B cell (primary cell): ENCODE measurements around the gene TAF1B. TPM values are rescaled to one million over a fixed set of nuclear protein-coding genes. Genes with fewer than 3 reads are reported as not detected.

Source experiments
- ATAC-seq: fragments of 200-7000 bp; cut with Tn5 transposase; one replicate; pipeline ENCODE4 v1.10.0; 2021; ENCODE audit warnings: low read depth, mild to moderate bottlenecking, moderate number of reproducible peaks, moderate library complexity
- CTCF ChIA-PET: fragments of 350-600 bp; sonication (Branson Sonifier 250); formaldehyde crosslinking; loops from one replicate; lab custom pipeline; 2021; ENCODE audit warnings: antibody characterized with exemption, inconsistent platforms; lab: Charles Lee
- POLR2A ChIA-PET: fragments of 350-600 bp; sonication (Branson Sonifier 250); formaldehyde crosslinking; loops from one replicate; lab custom pipeline; 2021; ENCODE audit warnings: antibody characterized with exemption; lab: Charles Lee
- DNase-seq: peaks from one replicate; pipeline ENCODE4 v3.0.0; 2013
- H2AFZ ChIP-seq: 2 replicates; pipeline ENCODE4 v1.6.1; 2012; ENCODE audit warnings: mild to moderate bottlenecking, low read depth, low read length; ENCODE audit not compliant: insufficient read depth, poor library complexity, severe bottlenecking
- H3K27ac ChIP-seq, 2 donors: 1 replicate in 1 of 2; 2 replicates in 1 of 2; pipeline ENCODE4 v1.5.1; 2012 to 2013; ENCODE audit warnings: low read length in 2 of 2, mild to moderate bottlenecking in 2 of 2, moderate library complexity in 1 of 2
- H3K27me3 ChIP-seq, 4 experiments: fragments of 200-600 bp in 1 of 4; sonication (generic) in 1 of 4; replicated peaks in 1 of 4; 1 replicate in 2 of 4; 2 replicates in 2 of 4; pipeline versions ENCODE4 v1.6.1 to v1.7.0; 2013 to 2016; ENCODE audit warnings: low read length in 3 of 4, mild to moderate bottlenecking in 2 of 4, mixed read lengths in 1 of 4, moderate library complexity in 1 of 4; ENCODE audit not compliant: insufficient read depth in 4 of 4, control insufficient read depth in 3 of 4; ENCODE audit errors: control extremely low read depth in 1 of 4
- H3K36me3 ChIP-seq, 2 experiments: replicated peaks in 1 of 2; 1 replicate in 1 of 2; 2 replicates in 1 of 2; pipeline versions ENCODE4 v1.6.1 to v1.7.1; 2013; ENCODE audit warnings: low read length in 1 of 2; ENCODE audit not compliant: insufficient read depth in 2 of 2, control insufficient read depth in 1 of 2; ENCODE audit errors: control extremely low read depth in 1 of 2, extremely low read depth in 1 of 2
- H3K4me1 ChIP-seq, 2 donors: fragments of 200-600 bp in 1 of 2; sonication (generic) in 1 of 2; 1 replicate in 1 of 2; 2 replicates in 1 of 2; pipeline versions ENCODE4 v1.5.1 to v1.6.1; 2013 to 2017; ENCODE audit warnings: low read length in 2 of 2; ENCODE audit not compliant: control insufficient read depth in 2 of 2, insufficient read depth in 2 of 2
- H3K4me2 ChIP-seq: replicated peaks from 2 replicates; pipeline ENCODE3; 2012; ENCODE audit warnings: mild to moderate bottlenecking, low read depth, low read length; ENCODE audit not compliant: poor library complexity, severe bottlenecking
- H3K4me3 ChIP-seq, 5 experiments: fragments of 200-600 bp in 1 of 5; sonication (generic) in 1 of 5; 1 replicate in 3 of 5; 2 replicates in 2 of 5; pipeline versions ENCODE4 v1.5.1 to v1.7.0; 2011 to 2016; ENCODE audit warnings: low read length in 4 of 5, mild to moderate bottlenecking in 4 of 5, low read depth in 2 of 5, control low read depth in 1 of 5, moderate library complexity in 1 of 5; ENCODE audit not compliant: insufficient read depth in 1 of 5; ENCODE audit errors: control extremely low read depth in 1 of 5, extremely low read depth in 1 of 5
- H3K79me2 ChIP-seq: fragments of 200-600 bp; sonication (generic); one replicate; pipeline ENCODE4 v1.6.0; 2016; ENCODE audit warnings: low read length; ENCODE audit not compliant: control insufficient read depth, insufficient read depth
- H3K9ac ChIP-seq: fragments of 200-600 bp; sonication (generic); 2 replicates; pipeline ENCODE4 v1.6.1; 2017; ENCODE audit warnings: mild to moderate bottlenecking, low read length, moderate library complexity
- H3K9me3 ChIP-seq, 3 donors: one replicate each; pipeline versions ENCODE4 v1.6.1 to v1.7.1; 2013; ENCODE audit warnings: low read length in 2 of 3; ENCODE audit not compliant: control insufficient read depth in 2 of 3, insufficient read depth in 1 of 3; ENCODE audit errors: control extremely low read depth in 1 of 3
- H4K20me1 ChIP-seq: 2 replicates; pipeline ENCODE4 v1.6.0; 2012; ENCODE audit warnings: mild to moderate bottlenecking, low read length; ENCODE audit not compliant: insufficient read depth, control insufficient read depth, poor library complexity, severe bottlenecking
- H3K27ac Mint-ChIP-seq: one replicate; pipeline ENCODE4 v1.8.0; 2021; ENCODE audit warnings: mixed read lengths
- H3K27me3 Mint-ChIP-seq: one replicate; pipeline ENCODE4 v1.8.0; 2021; ENCODE audit warnings: mixed read lengths
- H3K4me1 Mint-ChIP-seq: one replicate; pipeline ENCODE4 v1.8.0; 2021; ENCODE audit warnings: mixed read lengths
- H3K4me3 Mint-ChIP-seq: one replicate; pipeline ENCODE4 v1.8.0; 2021; ENCODE audit warnings: mixed read lengths
- H3K9me3 Mint-ChIP-seq: one replicate; pipeline ENCODE4 v1.8.0; 2022; ENCODE audit warnings: mixed read lengths; ENCODE audit not compliant: insufficient read depth
- CTCF ChIP-seq: fragments of 200-600 bp; IDR thresholded peaks from one replicate; pipeline ENCODE4 v1.8.0; 2022; ENCODE audit warnings: antibody characterized with exemption, mild to moderate bottlenecking
- EZH2 ChIP-seq: IDR thresholded peaks from 2 replicates; pipeline ENCODE4 v1.6.1; 2012; ENCODE audit warnings: borderline replicate concordance, low read depth, mild to moderate bottlenecking, moderate library complexity, low read length; ENCODE audit not compliant: insufficient read depth, poor library complexity, severe bottlenecking
- WGBS: methylation state at CpG from one replicate; pipeline ENCODE4 v1.1.5; 2013; ENCODE audit warnings: missing lambda C conversion rate; ENCODE audit not compliant: insufficient coverage; 5-methylcytosine and 5-hydroxymethylcytosine counted together
- intact Hi-C: fragments of 100-400 bp; cut with micrococcal nuclease; formaldehyde crosslinking; loops from one replicate; pipeline ENCODE4 v1.10.0; 2022
- polyA plus RNA-seq: library from polyadenylated mRNA; depleted of rRNA; stranded (reverse); fragments of >200 nt; gene quantifications from 2 replicates; pipeline ENCODE4 v1.2.3, GENCODE V29; 2012
- total RNA-seq, 2 donors: library from RNA; stranded (reverse); fragments of 120-200 nt in 1 of 2; gene quantifications; 1 replicate in 1 of 2; 2 replicates in 1 of 2; pipeline versions ENCODE4 v1.2.3 to v1.2.4, GENCODE V29; 2013 to 2022

The TAF1B gene
- total and polyA plus RNA-seq, 2 donors (not counting 1 experiment from before 2014, with no cell fraction given), result 4.5 to 25.5 TPM

- peak overlapping the region; percentile 94 for H3K4me2 ChIP-seq
- H3K36me3 ChIP-seq, result no peaks in the 10 kb centered on the region
- intact Hi-C loops, result loop anchor here (1.0 to 5.0 kb wide), 5 partner anchors 34 to 498 kb away; partner anchors contain the start of genes KLF11, TAF1B and YWHAQ
- DNase-seq (no peak), ATAC-seq (no peak)
- peaks cover 0 to 41% (median 20%) of the 10 kb centered on the region in 4 experiments for H3K27me3 ChIP-seq
- H3K79me2 ChIP-seq, result no peaks in the 10 kb centered on the region
- ChIA-PET CTCF (no interaction called here), POLR2A (no interaction called here)
- under 1% methylated on average over 47 of the region's 47 CpGs for WGBS
- H3K4me3 Mint-ChIP-seq, result peak overlapping the region; percentile 85
- peak overlapping the region in 1 of 2 donors; percentile 45 for H3K27ac ChIP-seq
- H3K27ac Mint-ChIP-seq, result peak overlapping the region; percentile 20
- peaks cover 46% of the 10 kb centered on the region for H3K27me3 Mint-ChIP-seq
- peak overlapping the region; percentile 89 for H2AFZ ChIP-seq
- H3K9ac ChIP-seq, result peak overlapping the region; percentile 71
- peaks cover 0 to 7% (median 0%) of the 10 kb centered on the region in 3 donors for H3K9me3 ChIP-seq
- TF ChIP-seq EZH2 (no peak), CTCF (no peak)
- peaks cover 14% of the 10 kb centered on the region for H3K4me1 Mint-ChIP-seq
- no peaks in the 10 kb centered on the region for H3K9me3 Mint-ChIP-seq
- H3K4me1 ChIP-seq, result peaks cover 14 to 19% of the 10 kb centered on the region in 2 donors
- no peaks in the 10 kb centered on the region for H4K20me1 ChIP-seq
- peak overlapping the region in 4 of 5 experiments; percentile 26 to 67 (median 52) for H3K4me3 ChIP-seq
These were observed 107.9 kb downstream of the TAF1B start for GRCh38 chr2:9951272-9951521.

GRCh38 chr2:9951522-9952285, 108.4 kb downstream of the TAF1B start, which contains the start of gene GRHL1:
Gene GRHL1, plus strand, starts transcription at chr2:9951693. Its CDS starts 141 bp downstream, at chr2:9951834.
- CTCF ChIA-PET, result no interaction called here
- H4K20me1 ChIP-seq, result no peaks in the 10 kb centered on the region
- peak within 1 kb of the TSS in 4 of 5 experiments; percentile 51 to 69 (median 62) for H3K4me3 ChIP-seq
- H3K9ac ChIP-seq, result peak within 1 kb of the TSS; percentile 71
- H3K27ac ChIP-seq, result peak within 1 kb of the TSS in 1 of 2 donors; percentile 45
- TF ChIP-seq EZH2 (no peak), CTCF (no peak)
- no peaks in the 10 kb centered on the region for H3K36me3 ChIP-seq
- under 1% methylated on average over 111 of the region's 111 CpGs for WGBS
- H3K9me3 Mint-ChIP-seq, result no peaks in the 10 kb centered on the region
- H3K4me1 Mint-ChIP-seq, result peaks cover 14% of the 10 kb centered on the region
- no peaks in the 10 kb centered on the region for H3K79me2 ChIP-seq
- POLR2A ChIA-PET, result no interaction called here
- peaks cover 42% of the 10 kb centered on the region for H3K27me3 Mint-ChIP-seq
- peaks cover 14 to 19% of the 10 kb centered on the region in 2 donors for H3K4me1 ChIP-seq
- DNase-seq, result peak; percentile 94
- ATAC-seq, result peak; percentile 96
- peak within 1 kb of the TSS; percentile 94 for H3K4me2 ChIP-seq
- peak within 1 kb of the TSS; percentile 68 for H3K27ac Mint-ChIP-seq
- H3K9me3 ChIP-seq, result peaks cover 0 to 7% (median 0%) of the 10 kb centered on the region in 3 donors
- peak within 1 kb of the TSS; percentile 89 for H3K4me3 Mint-ChIP-seq
- intact Hi-C loops, result loop anchor here (1.0 to 5.0 kb wide), 5 partner anchors 33 to 498 kb away; partner anchors contain the start of genes KLF11, TAF1B and YWHAQ
- H3K27me3 ChIP-seq, result peaks cover 0 to 41% (median 20%) of the 10 kb centered on the region in 4 experiments
- peak within 1 kb of the TSS; percentile 89 for H2AFZ ChIP-seq
